Breast epithelium (tissue), 4 donors: ENCODE measurements around the gene ARHGEF4. TPM values are rescaled to one million over a fixed set of nuclear protein-coding genes. Genes with fewer than 3 reads are reported as not detected.

Experiments
- DNase-seq, 2 donors: peaks; one replicate each; pipeline ENCODE4 v3.0.0-alpha.2; 2019; ENCODE audit warnings: low spot score in 2 of 2
- H3K27ac ChIP-seq, 2 donors: fragments of 200-600 bp; sonication (generic) in 1 of 2; one replicate each; pipeline ENCODE4 v1.5.1; 2016 to 2019; ENCODE audit warnings: mild to moderate bottlenecking in 1 of 2
- H3K27me3 ChIP-seq, 2 donors: fragments of 200-600 bp; sonication (generic) in 1 of 2; one replicate each; pipeline versions ENCODE4 v1.5.1 to v1.6.0; 2017 to 2019; ENCODE audit warnings: control low read depth in 1 of 2, mild to moderate bottlenecking in 1 of 2
- H3K36me3 ChIP-seq: fragments of 200-600 bp; one replicate; pipeline ENCODE4 v1.5.1; 2019
- H3K4me1 ChIP-seq, 2 donors: fragments of 200-600 bp; sonication (generic); one replicate each; pipeline ENCODE4 v1.5.1; 2016 to 2019; ENCODE audit warnings: control low read depth in 1 of 2
- H3K4me3 ChIP-seq, 3 donors: fragments of 200-600 bp; sonication (generic); 1 replicate in 2 of 3; 2 replicates in 1 of 3; pipeline ENCODE4 v1.5.1; 2016 to 2019; ENCODE audit warnings: mild to moderate bottlenecking in 3 of 3, moderate library complexity in 2 of 3
- H3K9me3 ChIP-seq, 2 donors: fragments of 200-600 bp; sonication (generic) in 1 of 2; one replicate each; pipeline ENCODE4 v1.5.1; 2016 to 2019; ENCODE audit warnings: control low read depth in 1 of 2
- POLR2A ChIP-seq: fragments of 450-650 bp; IDR thresholded peaks from one replicate; pipeline ENCODE4 v1.6.1; 2016; ENCODE audit warnings: antibody characterized with exemption, mild to moderate bottlenecking, moderate library complexity
- POLR2AphosphoS5 ChIP-seq, 3 donors: sonication (generic); formaldehyde crosslinking; IDR thresholded peaks; one replicate each; pipeline ENCODE4 v1.6.1; 2017; ENCODE audit warnings: antibody characterized with exemption in 3 of 3
- intact Hi-C: fragments of 100-400 bp; cut with DNase I; formaldehyde crosslinking; loops from one replicate; pipeline ENCODE4 v1.15.1; 2023; ENCODE audit warnings: low total_unique reads
- total RNA-seq, 3 donors: library from RNA; depleted of rRNA; stranded (reverse); fragments of >200 nt; gene quantifications; one replicate each; pipeline ENCODE4 v1.1.0, GENCODE V29; 2016
- TF ChIP-seq, protein P1 (sequence below), 3 donors: fragments of 450-650 bp; IDR thresholded peaks; one replicate each; pipeline ENCODE4 v1.5.1; 2016 to 2017; ENCODE audit warnings: antibody characterized with exemption in 3 of 3, mild to moderate bottlenecking in 3 of 3, moderate library complexity in 3 of 3

ARHGEF4 gene
- total RNA-seq, 3 donors from 2014 or later: 7.5 to 10.1 (median 8.0) TPM

GRCh38 chr2:131094463-131095281, 258.0 kb downstream of the ARHGEF4 start:
- Histone ChIP-seq H3K27ac (no peak overlapping the region), H3K36me3 (no peaks in the 10 kb centered on the region), H3K9me3 (no peaks in the 10 kb centered on the region), H3K4me3 (peak overlapping the region in 2 of 3 donors; percentile 82 to 86), H3K27me3 (no peaks in the 10 kb centered on the region), H3K4me1 (no peaks in the 10 kb centered on the region)
- no peak for DNase-seq
- intact Hi-C loops: no loop called here
- TF ChIP-seq, protein P1, sequence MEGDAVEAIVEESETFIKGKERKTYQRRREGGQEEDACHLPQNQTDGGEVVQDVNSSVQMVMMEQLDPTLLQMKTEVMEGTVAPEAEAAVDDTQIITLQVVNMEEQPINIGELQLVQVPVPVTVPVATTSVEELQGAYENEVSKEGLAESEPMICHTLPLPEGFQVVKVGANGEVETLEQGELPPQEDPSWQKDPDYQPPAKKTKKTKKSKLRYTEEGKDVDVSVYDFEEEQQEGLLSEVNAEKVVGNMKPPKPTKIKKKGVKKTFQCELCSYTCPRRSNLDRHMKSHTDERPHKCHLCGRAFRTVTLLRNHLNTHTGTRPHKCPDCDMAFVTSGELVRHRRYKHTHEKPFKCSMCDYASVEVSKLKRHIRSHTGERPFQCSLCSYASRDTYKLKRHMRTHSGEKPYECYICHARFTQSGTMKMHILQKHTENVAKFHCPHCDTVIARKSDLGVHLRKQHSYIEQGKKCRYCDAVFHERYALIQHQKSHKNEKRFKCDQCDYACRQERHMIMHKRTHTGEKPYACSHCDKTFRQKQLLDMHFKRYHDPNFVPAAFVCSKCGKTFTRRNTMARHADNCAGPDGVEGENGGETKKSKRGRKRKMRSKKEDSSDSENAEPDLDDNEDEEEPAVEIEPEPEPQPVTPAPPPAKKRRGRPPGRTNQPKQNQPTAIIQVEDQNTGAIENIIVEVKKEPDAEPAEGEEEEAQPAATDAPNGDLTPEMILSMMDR (IDR thresholded peaks at IDR 0.05): no peak
- TF ChIP-seq POLR2A (no peak), POLR2AphosphoS5 (IDR thresholded peaks at IDR 0.05) (no peak)

Other genes with a start within 250 kb of the ARHGEF4 start
- gene CFC1, start 237.3 kb upstream of the ARHGEF4 start, total RNA-seq: not detected
- gene POTEJ, start 225.5 kb upstream of the ARHGEF4 start, total RNA-seq: not detected
- not detected for gene GPR148, start 107.8 kb upstream of the ARHGEF4 start, total RNA-seq
- gene AMER3, start 81.4 kb upstream of the ARHGEF4 start, total RNA-seq: not detected